A549 (cell line): ENCODE results near the gene RTL5.

Experiments used
- BHLHE40 ChIP-seq: IDR thresholded peaks from 2 replicates; pipeline ENCODE4 v1.6.1; 2012; ENCODE audit warnings: low read depth, low read length, inconsistent platforms
- CBX8 ChIP-seq: fragments of 200-600 bp; sonication (generic); IDR thresholded peaks from 2 replicates; pipeline ENCODE4 v1.6.1; 2016
- CEBPB ChIP-seq, 2 experiments: fragments of >200 bp in 1 of 2; sonication (Bioruptor Twin) in 1 of 2; formaldehyde crosslinking in 1 of 2; IDR thresholded peaks; 2 replicates each; pipeline ENCODE4 v1.6.1; 2012 to 2016
- CTCF ChIP-seq: fragments of >200 bp; sonication (Bioruptor Twin); formaldehyde crosslinking; IDR thresholded peaks from 3 replicates; pipeline ENCODE4 v1.5.1; 2016
- EP300 ChIP-seq, 2 experiments: fragments of >200 bp; sonication (Bioruptor Twin); formaldehyde crosslinking; IDR thresholded peaks; 2 replicates in 1 of 2; 3 replicates in 1 of 2; pipeline ENCODE4 v1.6.1; 2016 to 2017
- HDAC2 ChIP-seq: fragments of 200-600 bp; sonication (generic); IDR thresholded peaks from 2 replicates; pipeline ENCODE4 v1.6.1; 2016
- JUN ChIP-seq, 2 experiments: fragments of >200 bp; sonication (Bioruptor Twin); formaldehyde crosslinking; IDR thresholded peaks; 2 replicates in 1 of 2; 3 replicates in 1 of 2; pipeline ENCODE4 v1.6.1; 2016 to 2017
- JUNB ChIP-seq: fragments of >200 bp; sonication (Bioruptor Twin); formaldehyde crosslinking; IDR thresholded peaks from 2 replicates; pipeline ENCODE4 v1.6.1; 2016
- KDM5A ChIP-seq: fragments of 200-600 bp; sonication (generic); IDR thresholded peaks from 2 replicates; pipeline ENCODE4 v1.6.1; 2016; ENCODE audit warnings: antibody characterized with exemption, mild to moderate bottlenecking
- POLR2A ChIP-seq: IDR thresholded peaks from 2 replicates; pipeline ENCODE4 v1.6.1; 2012; ENCODE audit warnings: mild to moderate bottlenecking, low read length
- RAD21 ChIP-seq, 2 experiments: fragments of >200 bp in 1 of 2; sonication (Bioruptor Twin) in 1 of 2; formaldehyde crosslinking in 1 of 2; IDR thresholded peaks in 1 of 2; conservative IDR thresholded peaks in 1 of 2; 2 replicates in 1 of 2; 3 replicates in 1 of 2; pipeline ENCODE4 v1.6.1; 2012 to 2018; ENCODE audit warnings: inconsistent platforms in 1 of 2
- REST ChIP-seq: fragments of 200-600 bp; sonication (generic); IDR thresholded peaks from 2 replicates; pipeline ENCODE4 v1.6.1; 2016; ENCODE audit warnings: antibody characterized with exemption, mild to moderate bottlenecking, moderate library complexity
- RNF2 ChIP-seq: fragments of 200-600 bp; sonication (generic); IDR thresholded peaks from 2 replicates; pipeline ENCODE4 v1.6.1; 2016; ENCODE audit warnings: low read depth, mild to moderate bottlenecking, antibody characterized with exemption, moderate library complexity, borderline replicate concordance
- TP53 ChIP-seq: fragments of 250-450 bp; sonication (Bioruptor Pico); IDR thresholded peaks from 2 replicates; pipeline ENCODE4 v1.5.0; 2021; ENCODE audit warnings: mild to moderate bottlenecking, moderate library complexity

GRCh38 chrX:72081605-72082320, 50.0 kb downstream of the RTL5 start:
- TF ChIP-seq CEBPB (IDR thresholded peaks at IDR 0.05), result no peak
- no peak for TF ChIP-seq CTCF
- no peak for TF ChIP-seq REST
- no peak for TF ChIP-seq CBX8
- TF ChIP-seq JUNB, result no peak
- no peak for TF ChIP-seq POLR2A
- TF ChIP-seq EP300 (IDR thresholded peaks at IDR 0.05), result no peak
- no peak for TF ChIP-seq HDAC2
- TF ChIP-seq RAD21 (conservative IDR thresholded peaks at IDR 0.05 in 1 of 2, IDR thresholded peaks at IDR 0.05 in 1 of 2), result no peak
- TF ChIP-seq TP53 (CRISPR knock-in tag), result no peak
- TF ChIP-seq BHLHE40, result no peak
- no peak for TF ChIP-seq JUN (IDR thresholded peaks at IDR 0.05)
- no peak for TF ChIP-seq KDM5A
- no peak for TF ChIP-seq RNF2
